Uterus (tissue), 2 donors: ENCODE measurements around the gene RAB3B.

Experiments
- CTCF ChIP-seq, 4 experiments: fragments of 200-600 bp in 2 of 4; fragments of 450-650 bp in 2 of 4; sonication (generic) in 2 of 4; IDR thresholded peaks; one replicate each; pipeline ENCODE4 v1.5.1; 2016 to 2019; ENCODE audit warnings: antibody characterized with exemption in 4 of 4, mild to moderate bottlenecking in 2 of 4, moderate library complexity in 1 of 4
- POLR2A ChIP-seq, 2 donors: fragments of 450-650 bp; IDR thresholded peaks; one replicate each; pipeline ENCODE4 v1.6.1; 2016; ENCODE audit warnings: antibody characterized with exemption in 2 of 2, mild to moderate bottlenecking in 1 of 2, moderate library complexity in 1 of 2

GRCh38 chr1:51906306-51907078, 84.0 kb downstream of the RAB3B start:
- no peak for TF ChIP-seq POLR2A (IDR thresholded peaks at IDR 0.05)
- TF ChIP-seq CTCF (IDR thresholded peaks at IDR 0.05) = no peak
